HCT116 (cell line): Measurements from ENCODE around the gene MYO1B. TPM values are rescaled to one million over a fixed set of nuclear protein-coding genes. Genes with fewer than 3 reads are reported as not detected.

Source experiments
- ATAC-seq: fragments of 200-7000 bp; cut with Tn5 transposase; 2 replicates; pipeline ENCODE4 v1.9.1; 2020; ENCODE audit warnings: mild to moderate bottlenecking, moderate library complexity
- BruUV-seq: library from RNA; stranded (reverse); fragments of 400-500 nt; replicated peaks from 2 replicates; lab custom pipeline; 2021; lab: Mats Ljungman, UMichigan
- CTCF ChIA-PET: fragments of 300-600 bp; sonication (Branson Sonifier 250); formaldehyde crosslinking; loops from one replicate; lab custom pipeline; 2021; ENCODE audit warnings: antibody characterized with exemption; lab: Charles Lee
- POLR2A ChIA-PET: fragments of 300-600, 350-600 bp; sonication (Branson Sonifier 250); formaldehyde crosslinking; loops from one replicate; lab custom pipeline; 2021; ENCODE audit warnings: antibody characterized with exemption; lab: Charles Lee
- RAD21 ChIA-PET, 2 experiments: fragments of 300-600 bp; sonication (Branson Sonifier 250); formaldehyde crosslinking; loops; one replicate each; lab custom pipeline; 2023; ENCODE audit warnings: low total read pairs in 2 of 2; ENCODE audit not compliant: uncharacterized antibody in 2 of 2, unreplicated experiment in 2 of 2, low non-redundant PET in 1 of 2; lab: Charles Lee
- DNase-seq: peaks from one replicate; pipeline ENCODE4 v3.0.0-alpha.2; 2010; ENCODE audit warnings: low read depth, low spot score
- H2AFZ ChIP-seq: fragments of 200-600 bp; shearing (Covaris generic), sonication (generic); 2 replicates; pipeline ENCODE4 v1.6.1; 2017; ENCODE audit warnings: low read depth, mixed run types, mixed read lengths, antibody characterized with exemption, low read length; ENCODE audit not compliant: poor library complexity, severe bottlenecking
- H3K27ac ChIP-seq: 2 replicates; pipeline ENCODE4 v1.5.1; 2012; ENCODE audit warnings: low read depth, low read length
- H3K27me3 ChIP-seq: fragments of 200-600 bp; sonication (generic); 2 replicates; pipeline ENCODE4 v1.6.1; 2016; ENCODE audit warnings: mixed run types, low read length, mixed read lengths; ENCODE audit not compliant: insufficient read depth
- H3K36me3 ChIP-seq, 2 experiments: fragments of 200-500 bp in 1 of 2; fragments of 200-600 bp in 1 of 2; sonication (Bioruptor generic) in 1 of 2; sonication (generic) in 1 of 2; 2 replicates each; pipeline versions ENCODE4 v1.5.1 to v1.6.1; 2014 to 2016; ENCODE audit warnings: low read length in 2 of 2, inconsistent platforms in 1 of 2, mixed read lengths in 1 of 2, mixed run types in 1 of 2; ENCODE audit not compliant: insufficient read depth in 2 of 2, control insufficient read depth in 1 of 2
- H3K4me1 ChIP-seq, 2 experiments: fragments of 200-600 bp in 1 of 2; sonication (generic) in 1 of 2; 2 replicates each; pipeline versions ENCODE4 v1.5.1 to v1.6.1; 2012 to 2017; ENCODE audit warnings: low read length in 2 of 2, inconsistent platforms in 1 of 2, mild to moderate bottlenecking in 1 of 2, mixed read lengths in 1 of 2, mixed run types in 1 of 2, moderate library complexity in 1 of 2; ENCODE audit not compliant: insufficient read depth in 2 of 2, control insufficient read depth in 1 of 2
- H3K4me2 ChIP-seq: fragments of 200-600 bp; sonication (generic); 2 replicates; pipeline ENCODE4 v1.6.1; 2017; ENCODE audit warnings: mixed run types, low read length, mixed read lengths
- H3K4me3 ChIP-seq, 2 experiments: fragments of 200-600 bp in 1 of 2; sonication (generic) in 1 of 2; replicated peaks in 1 of 2; 2 replicates each; pipeline ENCODE4 v1.5.1; 2011 to 2016; ENCODE audit warnings: low read length in 2 of 2, control low read depth in 1 of 2, low read depth in 1 of 2, mild to moderate bottlenecking in 1 of 2, mixed read lengths in 1 of 2, mixed run types in 1 of 2
- H3K79me2 ChIP-seq: fragments of 200-600 bp; sonication (generic); 2 replicates; pipeline ENCODE4 v1.6.1; 2017; ENCODE audit warnings: mild to moderate bottlenecking, mixed run types, low read length, moderate library complexity, mixed read lengths; ENCODE audit not compliant: insufficient read depth
- H3K9ac ChIP-seq: fragments of 200-600 bp; sonication (generic); 2 replicates; pipeline ENCODE4 v1.6.1; 2016; ENCODE audit warnings: low read length, mixed read lengths
- H3K9me2 ChIP-seq: fragments of 200-600 bp; sonication (generic), shearing (Covaris generic); 2 replicates; pipeline ENCODE4 v1.6.1; 2017; ENCODE audit warnings: mixed run types, mild to moderate bottlenecking, moderate library complexity; ENCODE audit not compliant: insufficient read depth
- H3K9me3 ChIP-seq, 2 experiments: fragments of 200-500 bp in 1 of 2; fragments of 200-600 bp in 1 of 2; sonication (Bioruptor generic) in 1 of 2; sonication (generic) in 1 of 2; 2 replicates each; pipeline ENCODE4 v1.6.1; 2014 to 2017; ENCODE audit warnings: low read length in 2 of 2, mixed read lengths in 2 of 2, inconsistent platforms in 1 of 2, low read depth in 1 of 2, mild to moderate bottlenecking in 1 of 2, mixed run types in 1 of 2, moderate library complexity in 1 of 2; ENCODE audit not compliant: control insufficient read depth in 1 of 2, insufficient read depth in 1 of 2
- H4K20me1 ChIP-seq: fragments of 200-600 bp; sonication (generic), shearing (Covaris generic); 2 replicates; pipeline ENCODE4 v1.6.1; 2017; ENCODE audit warnings: mixed run types, mild to moderate bottlenecking, moderate library complexity; ENCODE audit not compliant: insufficient read depth
- CEBPB ChIP-seq: IDR thresholded peaks from 2 replicates; pipeline ENCODE4 v1.6.1; 2012; ENCODE audit warnings: low read depth
- CTCF ChIP-seq, 3 experiments: fragments of 200-600 bp in 1 of 3; sonication (generic) in 1 of 3; IDR thresholded peaks in 2 of 3; conservative IDR thresholded peaks in 1 of 3; 2 replicates each; pipeline ENCODE4 v1.5.1; 2012 to 2017; ENCODE audit warnings: low read depth in 2 of 3, low read length in 2 of 3, antibody characterized with exemption in 1 of 3, borderline replicate concordance in 1 of 3, control low read depth in 1 of 3, mild to moderate bottlenecking in 1 of 3, mixed read lengths in 1 of 3, mixed run types in 1 of 3, moderate library complexity in 1 of 3; ENCODE audit not compliant: insufficient read depth in 1 of 3
- EZH2 ChIP-seq: fragments of 200-600 bp; sonication (generic); IDR thresholded peaks from 2 replicates; pipeline ENCODE4 v1.6.1; 2017; ENCODE audit warnings: antibody characterized with exemption, mixed run types
- JUND ChIP-seq: IDR thresholded peaks from 2 replicates; pipeline ENCODE4 v1.6.1; 2012
- SIN3A ChIP-seq: IDR thresholded peaks from 2 replicates; pipeline ENCODE4 v1.6.1; 2012; ENCODE audit warnings: low read depth
- YY1 ChIP-seq: IDR thresholded peaks from 2 replicates; pipeline ENCODE4 v1.6.1; 2011; ENCODE audit warnings: low read length, low read depth, moderate library complexity, mild to moderate bottlenecking; ENCODE audit not compliant: insufficient replicate concordance; ENCODE audit errors: extremely low read depth
- ZNF274 ChIP-seq: fragments of 200-500 bp; sonication (Bioruptor generic); IDR thresholded peaks from 2 replicates; pipeline ENCODE4 v1.6.1; 2014; ENCODE audit warnings: mild to moderate bottlenecking, low read depth, low read length, inconsistent platforms
- intact Hi-C: fragments of 100-400 bp; cut with micrococcal nuclease; formaldehyde crosslinking; loops from 2 replicates; pipeline ENCODE4 v1.10.0; 2022
- total RNA-seq: library from RNA; stranded (reverse); gene quantifications from one replicate; pipeline ENCODE4 v1.2.1, GENCODE V29; 2021; ENCODE audit not compliant: unreplicated experiment

The MYO1B gene
- total RNA-seq, 1 experiment from 2014 or later: 51.7 TPM

- ChIA-PET RAD21 (no interaction called here), POLR2A (no interaction called here), CTCF (no interaction called here)
- H3K4me2 ChIP-seq: no peak overlapping the region
- intact Hi-C loops: loop anchor here (5.0 kb wide), 1 partner anchor 217 kb away; no protein-coding TSS in a partner anchor
- TF ChIP-seq CTCF (IDR thresholded peaks at IDR 0.05 in 2 of 3, conservative IDR thresholded peaks at IDR 0.05 in 1 of 3; ENCODE audit: borderline replicate concordance in 1 of 3, insufficient read depth in 1 of 3, low read depth in 2 of 3, low read length in 2 of 3) (no peak), JUND (no peak), CEBPB (no peak), EZH2 (no peak)
- no TSS peak for BruUV-seq
- H3K4me1 ChIP-seq: peaks cover 2% of the 10 kb centered on the region in 2 experiments; a peak in 2 of 4 replicates
- ATAC-seq (no peak), DNase-seq (no peak)
- H3K9me2 ChIP-seq: no peaks in the 10 kb centered on the region
- no peaks in the 10 kb centered on the region; a peak in 1 of 4 replicates for H3K36me3 ChIP-seq
- H3K27ac ChIP-seq: no peak overlapping the region
- H3K4me3 ChIP-seq: no peak overlapping the region
- H3K9ac ChIP-seq: no peak overlapping the region
- H3K9me3 ChIP-seq: no peaks in the 10 kb centered on the region
- peaks cover 6% of the 10 kb centered on the region for H3K79me2 ChIP-seq
- H4K20me1 ChIP-seq: no peaks in the 10 kb centered on the region
- H2AFZ ChIP-seq: no peak overlapping the region
- no peaks in the 10 kb centered on the region for H3K27me3 ChIP-seq
These were observed 54.7 kb downstream of the MYO1B start for GRCh38 chr2:191299866-191300265.

- Histone ChIP-seq H3K27me3 (no peaks in the 10 kb centered on the region), H3K9me2 (no peaks in the 10 kb centered on the region), H3K9me3 (no peaks in the 10 kb centered on the region), H3K4me3 (no peak overlapping the region), H4K20me1 (no peaks in the 10 kb centered on the region), H3K4me2 (no peak overlapping the region), H3K36me3 (no peaks in the 10 kb centered on the region), H3K4me1 (peaks cover 2 to 3% of the 10 kb centered on the region in 2 experiments; a peak in 3 of 4 replicates), H2AFZ (no peak overlapping the region), H3K79me2 (peaks cover 6% of the 10 kb centered on the region), H3K27ac (no peak overlapping the region), H3K9ac (no peak overlapping the region)
- no TSS peak for BruUV-seq
- intact Hi-C loops: no loop called here
- RAD21 ChIA-PET: interaction anchor here in 1 of 2 experiments (0.6 kb wide), 1 partner anchor 202 kb away, joined by 4 read pairs; no protein-coding TSS in a partner anchor
- TF ChIP-seq JUND (no peak), SIN3A (no peak), CTCF (IDR thresholded peaks at IDR 0.05 in 2 of 3, conservative IDR thresholded peaks at IDR 0.05 in 1 of 3; ENCODE audit: borderline replicate concordance in 1 of 3, insufficient read depth in 1 of 3, low read depth in 2 of 3, low read length in 2 of 3) (no peak), YY1 (no peak), ZNF274 (no peak), EZH2 (no peak)
- DNase-seq: no peak
- CTCF ChIA-PET: interaction anchor here (1.0 kb wide), 2 partner anchors 10 to 250 kb away, joined by 3 to 4 read pairs; no protein-coding TSS in a partner anchor
- ATAC-seq: no peak
- POLR2A ChIA-PET: no interaction called here
These were observed 56.8 kb downstream of the MYO1B start for GRCh38 chr2:191301971-191302370.
